NCI-H1417 treated with DMSO at 0.1 percent for 48 hours (cell line): ENCODE measurements around the gene TTC34.
"Not testable (repeated sequence)": the region's sequence is repeated elsewhere in the genome, so short reads cannot be mapped to it uniquely, and the experiment has no call there.

Source experiments
- DNase-seq: peaks from one replicate; lab custom pipeline; 2025; lab: John Stamatoyannopoulos, UW

TTC34 gene

DNA sequence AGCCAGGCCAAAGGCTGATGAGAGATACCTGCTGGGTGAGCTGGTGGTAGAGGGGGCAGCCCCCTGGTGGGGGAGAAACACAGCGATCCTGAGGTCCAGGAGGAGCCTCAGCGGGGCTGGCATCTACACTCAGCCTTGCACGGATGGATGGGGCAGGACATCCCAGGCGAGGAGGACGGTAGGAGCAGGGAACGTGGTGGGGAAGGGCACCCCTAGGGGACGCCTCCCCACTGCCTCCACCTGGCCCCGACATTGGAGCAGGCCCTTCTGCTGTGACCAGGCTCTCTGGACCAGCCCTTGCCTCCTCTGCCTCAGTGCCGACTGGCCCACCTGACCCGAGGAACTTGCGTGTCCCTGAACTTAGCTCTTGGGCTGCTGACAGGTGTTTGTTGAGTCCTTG, 162.3 kb downstream of the TTC34 start:
- no peak for DNase-seq

GRCh38 chr1:2638466-2639115, 162.9 kb downstream of the TTC34 start:
- no peak for DNase-seq

GRCh38 chr1:2637442-2638145, 163.9 kb downstream of the TTC34 start:
- DNase-seq, result no peak

GRCh38 chr1:2636733-2637132, 164.8 kb downstream of the TTC34 start:
- DNase-seq, result no peak

GRCh38 chr1:2635361-2636010, 166.0 kb downstream of the TTC34 start:
- DNase-seq, result no peak

DNA sequence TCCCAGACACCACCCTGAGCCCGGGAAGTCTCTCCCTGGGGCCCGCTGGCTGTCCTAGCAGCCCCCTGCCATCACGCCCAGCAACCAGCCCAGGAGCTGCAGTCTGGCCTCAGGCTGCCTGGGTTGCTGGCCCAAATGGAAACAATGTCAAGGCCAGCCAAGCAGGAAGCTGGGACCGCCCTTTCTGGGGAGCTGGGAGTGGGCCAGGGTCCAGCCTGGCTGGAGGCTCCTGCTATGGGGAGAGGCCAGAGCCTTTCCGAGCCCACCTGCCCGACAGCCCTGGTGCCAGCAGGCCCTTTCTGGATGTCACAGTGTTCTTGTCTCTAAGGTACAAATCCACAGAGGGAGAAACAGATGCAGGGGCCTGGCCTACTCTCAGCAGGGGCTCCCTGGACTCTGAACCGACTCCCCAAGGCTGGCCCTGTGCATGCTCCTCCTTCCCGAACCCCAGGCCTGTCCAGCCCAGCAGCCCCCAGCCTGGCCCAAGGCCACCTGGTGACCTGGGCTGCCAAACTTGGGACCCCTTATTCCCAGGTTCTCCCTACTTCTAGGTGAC, 167.5 kb downstream of the TTC34 start:
- DNase-seq, result no peak

- no peak for DNase-seq
These were observed 168.0 kb downstream of the TTC34 start for GRCh38 chr1:2633366-2633935.

- no peak for DNase-seq
These were observed 168.7 kb downstream of the TTC34 start, which contains the start of gene MMEL1 for GRCh38 chr1:2632561-2633361. TSS of gene MMEL1 (minus strand) at chr1:2633016. CDS start at chr1:2629484, 3,532 bp downstream.

- DNase-seq, result no peak
These were observed 169.5 kb downstream of the TTC34 start for GRCh38 chr1:2632051-2632430.

DNA sequence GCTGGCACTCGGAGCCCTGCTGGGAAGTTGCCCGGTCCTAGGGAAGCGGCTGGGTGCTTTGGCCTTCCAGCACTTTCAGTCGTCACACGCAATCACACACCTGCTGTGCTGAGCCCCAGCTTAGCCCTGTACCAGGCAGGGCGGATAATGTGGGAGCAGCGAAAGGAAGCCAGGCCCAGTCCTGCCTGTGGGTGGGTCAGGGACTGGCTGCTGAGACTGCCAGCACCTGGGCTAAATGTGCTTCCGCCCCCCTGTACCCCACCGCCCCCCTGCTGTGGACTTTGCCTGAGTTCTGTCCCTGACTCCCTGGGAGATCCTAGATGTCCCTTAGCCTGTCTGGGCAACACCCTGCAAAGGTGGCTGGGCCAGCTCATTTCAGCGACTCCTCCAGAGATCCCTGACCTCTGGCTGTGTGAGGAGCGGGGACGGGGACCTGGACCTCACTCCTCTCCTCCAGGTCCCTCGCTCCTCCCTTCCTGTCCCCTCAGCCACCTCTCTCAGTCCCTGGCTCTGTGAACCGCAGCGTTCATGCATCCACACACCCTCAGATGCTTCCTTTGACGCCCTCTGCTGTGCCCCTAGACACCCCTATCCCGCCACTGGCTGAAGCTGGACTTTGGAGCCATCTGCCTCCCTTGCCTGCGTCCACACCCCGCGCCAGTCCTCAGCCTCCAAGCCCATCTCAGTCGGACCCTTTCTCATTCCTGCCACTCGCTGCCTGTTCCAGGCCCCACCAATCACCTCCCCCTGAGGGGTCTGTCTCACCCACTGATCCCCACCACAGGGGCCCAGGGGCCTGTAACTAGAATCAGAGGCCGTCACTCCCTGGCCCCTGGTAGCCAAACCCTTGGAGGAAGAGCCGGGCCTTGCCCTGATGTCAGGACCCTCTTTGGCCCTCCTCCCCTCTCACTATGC, 170.1 kb downstream of the TTC34 start:
- no peak for DNase-seq

GRCh38 chr1:2630498-2631135, 170.9 kb downstream of the TTC34 start:
- no peak for DNase-seq

- DNase-seq, result no peak
These were observed 171.6 kb downstream of the TTC34 start for GRCh38 chr1:2629627-2630497.

DNA sequence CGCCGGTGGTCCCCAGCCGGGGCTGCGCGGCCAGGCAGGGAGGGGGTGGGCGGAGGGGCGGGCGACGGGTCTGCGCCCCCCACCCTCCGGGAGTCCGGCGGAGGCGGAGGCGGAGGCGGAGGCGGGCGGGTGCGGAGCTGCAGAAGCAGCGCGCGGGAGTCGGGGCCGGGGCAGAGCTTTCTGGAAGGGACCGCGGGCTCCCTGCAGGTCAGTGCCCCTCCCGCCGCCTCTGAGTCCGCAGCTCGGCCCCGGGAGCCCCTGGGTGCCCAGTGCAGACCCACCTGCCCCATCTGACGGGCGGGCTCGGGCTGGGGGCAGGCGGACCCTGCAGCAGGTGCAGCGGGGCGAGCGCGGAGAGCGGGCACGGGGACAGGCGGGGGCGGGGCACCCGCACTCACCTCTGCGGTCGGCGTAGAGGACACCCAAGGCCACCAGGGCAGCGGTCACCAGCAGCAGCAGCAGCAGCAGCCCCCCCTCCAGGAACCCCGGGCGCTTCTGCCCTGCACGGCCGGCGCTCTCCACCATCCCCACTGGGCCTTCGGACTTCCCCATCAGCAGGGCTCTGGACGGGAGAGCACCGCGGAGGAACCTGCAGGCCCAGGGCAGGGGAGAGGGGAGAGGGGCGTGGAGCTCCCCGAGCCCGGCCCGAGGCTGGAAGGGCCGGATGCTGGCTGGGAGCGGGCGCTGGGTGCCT, 172.4 kb downstream of the TTC34 start:
- no peak for DNase-seq

DNA sequence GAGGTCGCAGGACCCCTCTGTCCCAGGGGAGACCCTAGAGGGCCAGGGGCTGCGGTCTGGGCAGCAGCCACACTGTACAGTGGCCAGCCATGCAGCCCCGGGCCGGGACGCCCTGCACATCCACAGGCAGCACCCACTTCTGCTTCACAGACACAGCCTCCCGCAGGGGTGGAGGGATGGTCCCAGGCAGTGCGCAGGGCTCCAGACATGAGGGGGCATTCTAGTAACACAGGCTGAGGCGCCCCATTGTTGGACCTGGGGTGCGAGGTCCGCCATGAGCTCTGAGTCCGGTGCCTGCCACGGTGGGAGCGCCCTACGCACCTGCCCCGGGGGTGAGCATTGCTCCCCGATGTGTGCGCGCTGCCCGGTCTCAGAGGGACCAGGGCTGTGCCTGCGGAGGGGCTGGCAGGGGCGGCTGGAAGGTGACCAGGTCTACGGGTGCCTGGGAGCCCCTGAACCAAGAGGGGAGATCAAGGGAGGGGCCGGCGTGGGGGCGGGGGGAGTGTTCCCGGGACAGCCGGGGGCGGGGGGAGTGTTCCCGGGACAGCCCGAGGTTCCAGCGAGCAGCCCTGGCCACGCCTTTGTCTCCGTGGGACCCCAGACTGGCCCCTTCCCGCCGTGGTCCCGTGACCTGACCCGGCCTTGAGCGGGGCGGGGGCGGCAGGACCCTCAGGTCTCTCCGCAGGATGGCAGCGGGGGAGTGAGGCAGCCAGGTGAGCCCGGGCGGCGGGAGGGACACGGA, 173.1 kb downstream of the TTC34 start:
- no peak for DNase-seq

DNA sequence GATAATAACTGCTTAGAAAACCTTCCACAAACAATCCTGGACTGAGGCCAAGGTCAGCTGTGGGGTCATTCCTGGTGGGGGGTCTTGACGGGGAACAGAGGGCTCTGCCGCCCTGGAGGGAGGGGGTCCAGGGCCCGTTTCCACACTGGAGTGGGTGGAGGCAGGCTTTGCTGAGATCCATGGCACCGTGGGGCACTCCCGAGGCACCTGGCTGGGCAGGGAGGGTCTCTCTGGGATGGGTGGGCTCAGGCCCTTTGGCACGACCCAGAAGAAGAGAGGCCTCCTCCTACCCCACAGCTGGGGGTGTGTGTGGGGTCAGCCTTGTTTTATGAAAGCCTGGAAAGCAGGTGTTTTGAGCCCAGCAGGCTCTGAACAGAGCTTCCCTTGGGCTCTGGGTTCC, 173.7 kb downstream of the TTC34 start:
- no peak for DNase-seq

GRCh38 chr1:2625748-2626147, 175.7 kb downstream of the TTC34 start:
- DNase-seq, result not testable (repeated sequence)

GRCh38 chr1:2625311-2625710, 176.2 kb downstream of the TTC34 start:
- DNase-seq, result no peak
